T-helper 2 cell treated with Interferon-gamma antibody and Interleukin-4, amounts not matched to agents 100 ng/mL and 5 ng/mL, for 36 hours (primary cell): ENCODE measurements around the gene SLC22A23. TPM values are rescaled to one million over a fixed set of nuclear protein-coding genes. Genes with fewer than 3 reads are reported as not detected.

Experiments
- intact Hi-C: fragments of 100-400 bp; cut with micrococcal nuclease; formaldehyde crosslinking; loops from one replicate; pipeline ENCODE4 v1.15.1; 2023
- total RNA-seq: library from RNA; stranded (reverse); gene quantifications from 2 replicates; pipeline ENCODE4 v1.2.3, GENCODE V29; 2022

SLC22A23 gene
- total RNA-seq, 1 donor from 2014 or later: 0.27 TPM

GRCh38 chr6:3272911-3273547, 183.8 kb downstream of the SLC22A23 start:
- intact Hi-C loops: loop anchor here (10.0 kb wide), 1 partner anchor 722 kb away; no protein-coding TSS in a partner anchor

GRCh38 chr6:3271756-3272155, 185.1 kb downstream of the SLC22A23 start:
- intact Hi-C loops: loop anchor here (10.0 kb wide), 1 partner anchor 723 kb away; no protein-coding TSS in a partner anchor

GRCh38 chr6:3270258-3270657, 186.6 kb downstream of the SLC22A23 start:
- intact Hi-C loops: loop anchor here (10.0 kb wide), 1 partner anchor 725 kb away; no protein-coding TSS in a partner anchor

GRCh38 chr6:3269281-3269975, 187.4 kb downstream of the SLC22A23 start:
- intact Hi-C loops: no loop called here

GRCh38 chr6:3268680-3269079, 188.2 kb downstream of the SLC22A23 start:
- intact Hi-C loops: no loop called here

- intact Hi-C loops: no loop called here
These were observed 189.7 kb downstream of the SLC22A23 start for GRCh38 chr6:3267162-3267561.

- intact Hi-C loops: no loop called here
These were observed 190.7 kb downstream of the SLC22A23 start for GRCh38 chr6:3266170-3266569.

GRCh38 chr6:3265671-3266070, 191.2 kb downstream of the SLC22A23 start:
- intact Hi-C loops: no loop called here

- intact Hi-C loops: no loop called here
These were observed 192.5 kb downstream of the SLC22A23 start for GRCh38 chr6:3264356-3264755.

GRCh38 chr6:3263096-3263495, 193.8 kb downstream of the SLC22A23 start:
- intact Hi-C loops: no loop called here

- intact Hi-C loops: no loop called here
These were observed 194.9 kb downstream of the SLC22A23 start for GRCh38 chr6:3261921-3262320.

GRCh38 chr6:3261518-3261820, 195.4 kb downstream of the SLC22A23 start:
- intact Hi-C loops: no loop called here

- intact Hi-C loops: no loop called here
These were observed 195.9 kb downstream of the SLC22A23 start for GRCh38 chr6:3260772-3261517.

GRCh38 chr6:3260296-3260695, 196.6 kb downstream of the SLC22A23 start:
- intact Hi-C loops: no loop called here

- intact Hi-C loops: loop anchor here (1.0 to 10.0 kb wide), 7 partner anchors 103 to 758 kb away; partner anchors contain the start of genes FAM50B, NQO2, RIPK1 and TUBB2A
These were observed 197.3 kb downstream of the SLC22A23 start for GRCh38 chr6:3259491-3259958.

- intact Hi-C loops: loop anchor here (1.0 to 10.0 kb wide), 8 partner anchors 102 to 758 kb away; partner anchors contain the start of genes BPHL, FAM50B, NQO2 and RIPK1
These were observed 197.9 kb downstream of the SLC22A23 start, which contains the start of gene PSMG4 for GRCh38 chr6:3258720-3259490. PSMG4 (plus strand) TSS chr6:3258947; CDS start chr6:3259023, 76 bp downstream.

- intact Hi-C loops: loop anchor here (1.0 to 10.0 kb wide), 7 partner anchors 101 to 759 kb away; partner anchors contain the start of genes BPHL, FAM50B, RIPK1 and TUBB2A
These were observed 198.6 kb downstream of the SLC22A23 start for GRCh38 chr6:3258201-3258600.

GRCh38 chr6:3253597-3253961, 203.3 kb downstream of the SLC22A23 start:
- intact Hi-C loops: loop anchor here (10.0 kb wide), 1 partner anchor 489 kb away; the partner anchor contains the start of gene WRNIP1

- intact Hi-C loops: loop anchor here (10.0 kb wide), 1 partner anchor 488 kb away; the partner anchor contains the start of gene WRNIP1
These were observed 203.8 kb downstream of the SLC22A23 start for GRCh38 chr6:3252861-3253596.

GRCh38 chr6:3252369-3252768, 204.5 kb downstream of the SLC22A23 start:
- intact Hi-C loops: loop anchor here (10.0 kb wide), 1 partner anchor 488 kb away; the partner anchor contains the start of gene WRNIP1
